SK-N-SH treated with all-trans-retinoic acid at 6 μM for 48 hours (cell line): Measurements from ENCODE around the gene CSGALNACT2.

Source experiments
- ARNTL ChIP-seq: fragments of 450-650 bp; formaldehyde crosslinking; IDR thresholded peaks from 2 replicates; pipeline ENCODE4 v1.5.0; 2020; ENCODE audit warnings: low read depth, mild to moderate bottlenecking, moderate library complexity, borderline replicate concordance
- CREB5 ChIP-seq: fragments of 250-450 bp; sonication (Bioruptor Pico); IDR thresholded peaks from 2 replicates; pipeline ENCODE4 v1.5.1; 2020; ENCODE audit warnings: low read depth, mild to moderate bottlenecking, moderate library complexity
- CSRNP3 ChIP-seq: fragments of 250-450 bp; sonication (Bioruptor Pico); IDR thresholded peaks from 2 replicates; pipeline ENCODE4 v1.5.1; 2021; ENCODE audit warnings: mild to moderate bottlenecking, moderate library complexity
- ESRRG ChIP-seq: fragments of 250-450 bp; sonication (Bioruptor Pico); IDR thresholded peaks from 2 replicates; pipeline ENCODE4 v1.6.1; 2021; ENCODE audit warnings: mild to moderate bottlenecking
- ISL1 ChIP-seq: fragments of 250-450 bp; sonication (Bioruptor Pico); IDR thresholded peaks from 2 replicates; pipeline ENCODE4 v2.1.2; 2022; ENCODE audit warnings: mild to moderate bottlenecking, moderate library complexity
- PATZ1 ChIP-seq: fragments of 250-450 bp; sonication (Bioruptor Pico); IDR thresholded peaks from 2 replicates; pipeline ENCODE4 v1.8.0; 2020; ENCODE audit warnings: mild to moderate bottlenecking, moderate library complexity, borderline replicate concordance
- PPARA ChIP-seq: fragments of 250-450 bp; sonication (Bioruptor Pico); IDR thresholded peaks from 2 replicates; pipeline ENCODE4 v1.5.0; 2020; ENCODE audit warnings: mild to moderate bottlenecking, borderline replicate concordance
- RARB ChIP-seq: fragments of 250-450 bp; sonication (Bioruptor Pico); IDR thresholded peaks from 2 replicates; pipeline ENCODE4 v1.8.0; 2021; ENCODE audit warnings: mild to moderate bottlenecking, moderate library complexity
- ZC3H10 ChIP-seq: fragments of 250-450 bp; sonication (Bioruptor Pico); IDR thresholded peaks from 2 replicates; pipeline ENCODE4 v1.5.1; 2021; ENCODE audit warnings: mild to moderate bottlenecking, moderate library complexity
- ZFP3 ChIP-seq: fragments of 250-450 bp; sonication (Bioruptor Pico); IDR thresholded peaks from 2 replicates; pipeline ENCODE4 v1.5.0; 2020; ENCODE audit warnings: mild to moderate bottlenecking, moderate library complexity
- ZFP30 ChIP-seq: fragments of 450-650 bp; formaldehyde crosslinking; IDR thresholded peaks from 2 replicates; pipeline ENCODE4 v1.5.0; 2022; ENCODE audit warnings: mild to moderate bottlenecking, moderate library complexity
- ZNF565 ChIP-seq: fragments of 450-650 bp; formaldehyde crosslinking; conservative IDR thresholded peaks from 2 replicates; pipeline ENCODE4 v1.5.0; 2020; ENCODE audit warnings: low read depth, mild to moderate bottlenecking, moderate library complexity
- ZNF8 ChIP-seq: fragments of 450-650 bp; formaldehyde crosslinking; IDR thresholded peaks from 2 replicates; pipeline ENCODE4 v1.5.0; 2020; ENCODE audit warnings: mild to moderate bottlenecking, moderate library complexity

- TF ChIP-seq ISL1 (CRISPR knock-in tag) (no peak), ZFP30 (no peak), ZC3H10 (no peak), PATZ1 (CRISPR knock-in tag) (no peak), CSRNP3 (no peak), ESRRG (CRISPR knock-in tag) (no peak), ZNF8 (CRISPR knock-in tag) (no peak), RARB (CRISPR knock-in tag) (no peak), ARNTL (CRISPR knock-in tag) (no peak), ZNF565 (no peak), PPARA (CRISPR knock-in tag) (no peak), CREB5 (no peak), ZFP3 (CRISPR knock-in tag) (no peak)
These were observed 73.9 kb downstream of the CSGALNACT2 start for GRCh38 chr10:43212043-43212721.
